AG10803 (cell line): ENCODE data around the gene SSTR3.

Experiments
- DNase-seq: peaks from one replicate; pipeline ENCODE4 v3.0.0; 2010; ENCODE audit warnings: low read depth
- H3K4me3 ChIP-seq: 2 replicates; pipeline ENCODE4 v1.5.1; 2011; ENCODE audit warnings: mild to moderate bottlenecking, low read length, control low read depth
- CTCF ChIP-seq: conservative IDR thresholded peaks from 2 replicates; pipeline ENCODE4 v1.5.1; 2011; ENCODE audit warnings: mild to moderate bottlenecking, low read length, control low read depth, inconsistent platforms

Gene SSTR3

GRCh38 chr22:37211075-37211865 lies 1.0 kb downstream of the SSTR3 start:
- no peak for TF ChIP-seq CTCF
- no peak for DNase-seq

GRCh38 chr22:37210041-37210803 lies 2.1 kb downstream of the SSTR3 start:
- H3K4me3 ChIP-seq: no peak overlapping the region
- DNase-seq: no peak
- TF ChIP-seq CTCF: no peak

More at GRCh38 chr22:37211075-37211865, 1.0 kb downstream of the SSTR3 start:
- no peak overlapping the region for H3K4me3 ChIP-seq

- DNase-seq: no peak
- no peak for TF ChIP-seq CTCF
- H3K4me3 ChIP-seq: no peak overlapping the region
Observed at GRCh38 chr22:37209140-37209845, 3.0 kb downstream of the SSTR3 start.

GRCh38 chr22:37208401-37209139 lies 3.7 kb downstream of the SSTR3 start:
- H3K4me3 ChIP-seq: no peak overlapping the region
- DNase-seq: no peak

GRCh38 chr22:37207981-37208380 lies 4.3 kb downstream of the SSTR3 start:
- no peak for TF ChIP-seq CTCF
- no peak overlapping the region for H3K4me3 ChIP-seq
- no peak for DNase-seq

More at GRCh38 chr22:37208401-37209139, 3.7 kb downstream of the SSTR3 start:
- no peak for TF ChIP-seq CTCF

- no peak for DNase-seq
- no peak overlapping the region for H3K4me3 ChIP-seq
- no peak for TF ChIP-seq CTCF
Observed at GRCh38 chr22:37206841-37207821, 5.1 kb downstream of the SSTR3 start.
